H1 (cell line): ENCODE data around the gene MRPL50. TPM values are rescaled to one million over a fixed set of nuclear protein-coding genes. Genes with fewer than 3 reads are reported as not detected.

ENCODE experiments used
- CTCF ChIA-PET: fragments of 300-600 bp; sonication (Branson Sonifier 250); formaldehyde crosslinking; loops from one replicate; lab custom pipeline; 2021; ENCODE audit not compliant: partially characterized antibody; lab: Charles Lee
- POLR2A ChIA-PET: fragments of 300-600 bp; sonication (Branson Sonifier 250); formaldehyde crosslinking; loops from one replicate; lab custom pipeline; 2021; ENCODE audit warnings: inconsistent platforms; ENCODE audit not compliant: partially characterized antibody; lab: Charles Lee
- DNase-seq, 2 experiments: peaks; one replicate each; pipeline versions ENCODE4 v3.0.0 to v3.0.0-alpha.2; 2010 to 2022; ENCODE audit warnings: low spot score in 2 of 2, low read depth in 1 of 2, mixed read lengths in 1 of 2
- FAIRE-seq: peaks from 2 replicates; lab custom pipeline; 2011; peaks lifted over from hg19 to GRCh38; lab: Jason Lieb, UNC
- H2AFZ ChIP-seq: 2 replicates; pipeline ENCODE4 v1.8.1; 2012; ENCODE audit warnings: low read length, inconsistent platforms
- H2AK5ac ChIP-seq: 2 replicates; pipeline ENCODE4 v1.6.1; 2013; ENCODE audit warnings: low read depth, low read length
- H2BK120ac ChIP-seq: replicated peaks from 2 replicates; pipeline ENCODE3; 2013; ENCODE audit warnings: low read depth, low read length, inconsistent platforms
- H2BK12ac ChIP-seq: 2 replicates; pipeline ENCODE4 v1.6.1; 2013; ENCODE audit warnings: low read depth, low read length
- H2BK15ac ChIP-seq: 2 replicates; pipeline ENCODE4 v1.6.1; 2013; ENCODE audit warnings: low read length
- H2BK20ac ChIP-seq: 2 replicates; pipeline ENCODE4 v1.6.1; 2013; ENCODE audit warnings: low read length
- H2BK5ac ChIP-seq: 2 replicates; pipeline ENCODE4 v1.6.1; 2013; ENCODE audit warnings: low read depth, low read length
- H3K14ac ChIP-seq: 2 replicates; pipeline ENCODE4 v1.6.1; 2013; ENCODE audit warnings: inconsistent platforms; ENCODE audit not compliant: insufficient read length
- H3K18ac ChIP-seq: 2 replicates; pipeline ENCODE4 v1.6.1; 2013; ENCODE audit warnings: low read length; ENCODE audit errors: extremely low read depth
- H3K23ac ChIP-seq: 2 replicates; pipeline ENCODE4 v1.6.1; 2013; ENCODE audit warnings: inconsistent platforms; ENCODE audit not compliant: insufficient read length
- H3K23me2 ChIP-seq: 2 replicates; pipeline ENCODE4 v1.6.1; 2013; ENCODE audit warnings: low read depth, low read length
- H3K27ac ChIP-seq: 2 replicates; pipeline ENCODE4 v1.6.1; 2011; ENCODE audit warnings: low read depth, low read length, inconsistent platforms
- H3K27me3 ChIP-seq, 4 experiments: replicated peaks in 1 of 4; 1 replicate in 1 of 4; 2 replicates in 3 of 4; pipeline versions ENCODE4 v1.6.1 to v1.8.1; 2011 to 2013; ENCODE audit warnings: low read length in 3 of 4, mild to moderate bottlenecking in 3 of 4, inconsistent platforms in 2 of 4, mixed read lengths in 2 of 4, moderate library complexity in 1 of 4; ENCODE audit not compliant: control insufficient read depth in 3 of 4, insufficient read depth in 3 of 4; ENCODE audit errors: extremely low read depth in 1 of 4
- H3K36me3 ChIP-seq, 4 experiments: 2 replicates each; pipeline versions ENCODE4 v1.6.1 to v1.8.1; 2011 to 2013; ENCODE audit warnings: mild to moderate bottlenecking in 4 of 4, low read length in 3 of 4, moderate library complexity in 2 of 4, control low read depth in 1 of 4, inconsistent platforms in 1 of 4; ENCODE audit not compliant: insufficient read depth in 4 of 4, control insufficient read depth in 2 of 4
- H3K4ac ChIP-seq: replicated peaks from 2 replicates; pipeline ENCODE3; 2013; ENCODE audit warnings: low read length, low read depth, mixed read lengths, inconsistent platforms; ENCODE audit not compliant: insufficient read length
- H3K4me1 ChIP-seq, 4 experiments: replicated peaks in 1 of 4; 1 replicate in 1 of 4; 2 replicates in 3 of 4; pipeline versions ENCODE4 v1.6.1 to v1.8.1; 2011 to 2013; ENCODE audit warnings: low read length in 3 of 4, inconsistent platforms in 2 of 4, mixed read lengths in 1 of 4; ENCODE audit not compliant: insufficient read depth in 4 of 4, control insufficient read depth in 3 of 4
- H3K4me2 ChIP-seq, 2 experiments: 2 replicates each; pipeline versions ENCODE4 v1.6.1 to v1.8.1; 2011 to 2013; ENCODE audit warnings: low read depth in 2 of 2, low read length in 2 of 2, control low read depth in 1 of 2, inconsistent platforms in 1 of 2, mild to moderate bottlenecking in 1 of 2; ENCODE audit not compliant: insufficient read depth in 1 of 2
- H3K4me3 ChIP-seq, 4 experiments: fragments of 200-600, 300-600 bp in 1 of 4; sonication (generic), shearing (Covaris generic), sonication (Bioruptor Twin) in 1 of 4; 2 replicates each; pipeline versions ENCODE4 v1.5.1 to v1.8.1; 2011 to 2016; ENCODE audit warnings: low read length in 4 of 4, low read depth in 3 of 4, control low read depth in 2 of 4, inconsistent platforms in 2 of 4, mild to moderate bottlenecking in 2 of 4, mixed read lengths in 1 of 4, moderate library complexity in 1 of 4; ENCODE audit not compliant: insufficient read depth in 2 of 4; ENCODE audit errors: extremely low read depth in 1 of 4
- H3K56ac ChIP-seq: replicated peaks from 2 replicates; pipeline ENCODE3; 2013; ENCODE audit warnings: low read depth, mild to moderate bottlenecking, mixed read lengths, low read length, inconsistent platforms; ENCODE audit not compliant: insufficient read length
- H3K79me1 ChIP-seq: 2 replicates; pipeline ENCODE4 v1.6.1; 2013; ENCODE audit warnings: low read depth, low read length, control low read depth
- H3K79me2 ChIP-seq, 2 experiments: 2 replicates each; pipeline versions ENCODE4 v1.6.1 to v1.8.1; 2012 to 2013; ENCODE audit warnings: low read length in 2 of 2, mild to moderate bottlenecking in 2 of 2, inconsistent platforms in 1 of 2; ENCODE audit not compliant: insufficient read depth in 2 of 2, control insufficient read depth in 1 of 2
- H3K9ac ChIP-seq, 4 experiments: replicated peaks in 1 of 4; 1 replicate in 1 of 4; 2 replicates in 3 of 4; pipeline versions ENCODE4 v1.6.1 to v1.8.1; 2011 to 2013; ENCODE audit warnings: low read depth in 3 of 4, low read length in 3 of 4, control low read depth in 2 of 4, mild to moderate bottlenecking in 2 of 4, moderate library complexity in 2 of 4, inconsistent platforms in 1 of 4; ENCODE audit errors: extremely low read depth in 1 of 4
- H3K9me3 ChIP-seq, 2 experiments: 2 replicates each; pipeline versions ENCODE4 v1.6.1 to v1.8.1; 2012 to 2013; ENCODE audit warnings: mild to moderate bottlenecking in 2 of 2, moderate library complexity in 2 of 2, control low read depth in 1 of 2, inconsistent platforms in 1 of 2, low read depth in 1 of 2, low read length in 1 of 2, mixed read lengths in 1 of 2; ENCODE audit not compliant: insufficient read depth in 2 of 2
- H4K20me1 ChIP-seq, 2 experiments: replicated peaks in 1 of 2; 2 replicates each; pipeline versions ENCODE3 to v1.8.1; 2011 to 2013; ENCODE audit warnings: inconsistent platforms in 2 of 2, low read length in 2 of 2, mild to moderate bottlenecking in 1 of 2; ENCODE audit not compliant: insufficient read depth in 2 of 2, control insufficient read depth in 1 of 2
- H4K5ac ChIP-seq: 2 replicates; pipeline ENCODE4 v1.6.1; 2013; ENCODE audit warnings: low read length, low read depth, mixed read lengths, inconsistent platforms; ENCODE audit not compliant: insufficient read length
- H4K8ac ChIP-seq: 2 replicates; pipeline ENCODE4 v1.8.0; 2013; ENCODE audit warnings: mild to moderate bottlenecking, moderate library complexity, low read length, inconsistent platforms; ENCODE audit not compliant: insufficient read depth; ENCODE audit errors: extremely low read depth
- H4K91ac ChIP-seq: replicated peaks from 2 replicates; pipeline ENCODE3; 2013; ENCODE audit warnings: low read length, mixed read lengths, inconsistent platforms; ENCODE audit not compliant: insufficient read length
- CBX5 ChIP-seq: fragments of 300-800, 300-1000 bp; sonication (generic); IDR thresholded peaks from 2 replicates; pipeline ENCODE4 v1.7.1; 2016; ENCODE audit warnings: antibody characterized with exemption, low read length, low read depth
- EZH2 ChIP-seq: fragments of 200-600 bp; sonication (generic); IDR thresholded peaks from 2 replicates; pipeline ENCODE4 v1.7.1; 2012; ENCODE audit warnings: low read depth, mild to moderate bottlenecking, moderate library complexity, low read length, inconsistent platforms; ENCODE audit not compliant: severe bottlenecking
- HDAC6 ChIP-seq: IDR thresholded peaks from one replicate; pipeline ENCODE4 v1.7.1; 2012; ENCODE audit warnings: low read depth, mild to moderate bottlenecking, inconsistent platforms, low read length, moderate library complexity
- JUN ChIP-seq: IDR thresholded peaks from 2 replicates; pipeline ENCODE4 v1.6.1; 2011; ENCODE audit warnings: low read depth, mild to moderate bottlenecking, improper control_type of control experiment, low read length
- JUND ChIP-seq: IDR thresholded peaks from 2 replicates; pipeline ENCODE4 v1.6.1; 2011; ENCODE audit warnings: mild to moderate bottlenecking, improper control_type of control experiment, low read length
- RXRA ChIP-seq: IDR thresholded peaks from 2 replicates; pipeline ENCODE4 v1.6.1; 2011; ENCODE audit warnings: low read depth, mild to moderate bottlenecking, low read length, moderate library complexity; ENCODE audit not compliant: insufficient read depth
- SIX5 ChIP-seq: IDR thresholded peaks from 2 replicates; pipeline ENCODE4 v1.6.1; 2011; ENCODE audit warnings: mild to moderate bottlenecking, low read depth, low read length
- SP4 ChIP-seq: IDR thresholded peaks from 2 replicates; pipeline ENCODE4 v1.6.1; 2012; ENCODE audit warnings: low read length, inconsistent platforms
- TEAD4 ChIP-seq: IDR thresholded peaks from 2 replicates; pipeline ENCODE4 v1.6.1; 2012; ENCODE audit warnings: low read depth, low read length, inconsistent platforms, mixed read lengths
- polyA plus RNA-seq, 7 experiments: library from polyadenylated mRNA; depleted of rRNA in 3 of 7; stranded (reverse) in 5 of 7; unstranded in 2 of 7; fragments of >200 nt in 5 of 7; fragments of 200-250 nt in 2 of 7; gene quantifications; 1 replicate in 5 of 7; 2 replicates in 1 of 7; 4 replicates in 1 of 7; pipeline versions ENCODE4 v1.2.1 to v1.2.3, GENCODE V29; 2011 to 2013; ENCODE audit warnings: missing spikeins in 2 of 7, mixed read lengths in 2 of 7
- total RNA-seq: library from RNA; stranded (reverse); fragmentation: NEBNext Ultra II Directional; extraction: Animal tissue kit (Norgen Biotek cat#: 25700); gene quantifications from 2 replicates; pipeline ENCODE4 v1.2.1, GENCODE V29; 2021
- TF ChIP-seq, protein P1 (sequence below): IDR thresholded peaks from 2 replicates; pipeline ENCODE4 v1.6.1; 2012; ENCODE audit warnings: inconsistent platforms

MRPL50 gene
- total and polyA plus RNA-seq, 2 of the 8 experiments (the other 6 are each of a cell fraction or from before 2014, with no cell fraction given): 17.8 to 25.1 TPM

GRCh38 chr9:101417389-101417788 lies 19.0 kb upstream of the MRPL50 start:
- ChIA-PET POLR2A (no interaction called here), CTCF (interaction anchor here (0.8 kb wide), 1 partner anchor 29 kb away, joined by 3 read pairs; no protein-coding TSS in a partner anchor)
- no peaks in the 10 kb centered on the region for H3K36me3 ChIP-seq
- no peak overlapping the region for H2BK20ac ChIP-seq
- no peak overlapping the region for H2BK12ac ChIP-seq
- no peak overlapping the region for H3K4me3 ChIP-seq
- no peak overlapping the region for H3K56ac ChIP-seq
- no peak overlapping the region for H2AK5ac ChIP-seq
- H3K23me2 ChIP-seq: no peaks in the 10 kb centered on the region; the same call in 1 of the 2 replicates
- H3K79me2 ChIP-seq: no peaks in the 10 kb centered on the region
- no peaks in the 10 kb centered on the region for H3K79me1 ChIP-seq
- H4K8ac ChIP-seq: no peak overlapping the region
- H3K23ac ChIP-seq: no peak overlapping the region
- no peak overlapping the region for H3K4me2 ChIP-seq
- no peaks in the 10 kb centered on the region for H4K20me1 ChIP-seq
- no peak overlapping the region for H2AFZ ChIP-seq
- H3K9ac ChIP-seq: no peak overlapping the region
- H3K27me3 ChIP-seq: no peaks in the 10 kb centered on the region
- H3K4ac ChIP-seq: no peak overlapping the region
- FAIRE-seq (no peak), DNase-seq (no peak)
- H3K14ac ChIP-seq: no peak overlapping the region
- no peak overlapping the region for H3K27ac ChIP-seq
- H2BK5ac ChIP-seq: no peak overlapping the region
- 0 out of 4 replicates have a peak, but pooled peaks cover 0 to 4% of the 10 kb centered on the region in 2 experiments for H3K9me3 ChIP-seq
- no peak overlapping the region for H2BK15ac ChIP-seq
- no peak overlapping the region for H3K18ac ChIP-seq
- TF ChIP-seq TEAD4 (no peak), SIX5 (no peak), RXRA (no peak), JUND (no peak), HDAC6 (no peak), CBX5 (no peak), SP4 (no peak), EZH2 (no peak), JUN (no peak)
- TF ChIP-seq, protein P1, sequence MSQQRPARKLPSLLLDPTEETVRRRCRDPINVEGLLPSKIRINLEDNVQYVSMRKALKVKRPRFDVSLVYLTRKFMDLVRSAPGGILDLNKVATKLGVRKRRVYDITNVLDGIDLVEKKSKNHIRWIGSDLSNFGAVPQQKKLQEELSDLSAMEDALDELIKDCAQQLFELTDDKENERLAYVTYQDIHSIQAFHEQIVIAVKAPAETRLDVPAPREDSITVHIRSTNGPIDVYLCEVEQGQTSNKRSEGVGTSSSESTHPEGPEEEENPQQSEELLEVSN: no peak
- H3K4me1 ChIP-seq: no peaks in the 10 kb centered on the region
- H2BK120ac ChIP-seq: no peak overlapping the region
- no peak overlapping the region for H4K91ac ChIP-seq
- no peak overlapping the region for H4K5ac ChIP-seq
